ENCODE data around the gene PNPLA8.
A peak's percentile ranks its signal among the peaks of the same experiment; 100 is the strongest.

Gene PNPLA8

GRCh38 chr7:108455551-108455997, 70.4 kb downstream of the PNPLA8 start:
- Histone ChIP-seq H3K4me3 (ENCODE audit: low read length in 2 of 2) (peak overlapping the region; percentile 49 to 66), H3K9me3 (ENCODE audit: control insufficient read depth in 2 of 2, low read length in 2 of 2) (no peaks in the 10 kb centered on the region), H3K9ac (ENCODE audit: low read length in 2 of 2) (no peak overlapping the region), H3K36me3 (ENCODE audit: control insufficient read depth in 2 of 2, insufficient read depth in 2 of 2, low read length in 2 of 2) (no peaks in the 10 kb centered on the region), H3K27ac (ENCODE audit: low read length) (no peak overlapping the region), H3K4me1 (ENCODE audit: control insufficient read depth, insufficient read depth, low read length) (peaks cover 13% of the 10 kb centered on the region), H3K27me3 (ENCODE audit: control insufficient read depth in 1 of 2, insufficient read depth in 2 of 2, low read length in 2 of 2) (peaks cover 24 to 50% of the 10 kb centered on the region in 2 donors)

GRCh38 chr7:108454674-108455550, 71.0 kb downstream of the PNPLA8 start:
- peaks cover 13% of the 10 kb centered on the region for H3K4me1 ChIP-seq (ENCODE audit: control insufficient read depth, insufficient read depth, low read length)
- H3K36me3 ChIP-seq (ENCODE audit: control insufficient read depth in 2 of 2, insufficient read depth in 2 of 2, low read length in 2 of 2): no peaks in the 10 kb centered on the region
- no peak overlapping the region for H3K27ac ChIP-seq (ENCODE audit: low read length)
- H3K27me3 ChIP-seq (ENCODE audit: control insufficient read depth in 1 of 2, insufficient read depth in 2 of 2, low read length in 2 of 2): peaks cover 24 to 50% of the 10 kb centered on the region in 2 donors
- H3K4me3 ChIP-seq (ENCODE audit: low read length in 2 of 2): peak overlapping the region; percentile 49 to 66
- no peak overlapping the region for H3K9ac ChIP-seq (ENCODE audit: low read length in 2 of 2)
- H3K9me3 ChIP-seq (ENCODE audit: control insufficient read depth in 2 of 2, low read length in 2 of 2): no peaks in the 10 kb centered on the region

- Histone ChIP-seq H3K4me1 (ENCODE audit: control insufficient read depth, insufficient read depth, low read length) (peaks cover 13% of the 10 kb centered on the region), H3K9ac (ENCODE audit: low read length in 2 of 2) (no peak overlapping the region), H3K4me3 (ENCODE audit: low read length in 2 of 2) (peak overlapping the region; percentile 49 to 66), H3K36me3 (ENCODE audit: control insufficient read depth in 2 of 2, insufficient read depth in 2 of 2, low read length in 2 of 2) (no peaks in the 10 kb centered on the region), H3K27me3 (ENCODE audit: control insufficient read depth in 1 of 2, insufficient read depth in 2 of 2, low read length in 2 of 2) (peaks cover 24 to 50% of the 10 kb centered on the region in 2 donors), H3K27ac (ENCODE audit: low read length) (no peak overlapping the region), H3K9me3 (ENCODE audit: control insufficient read depth in 2 of 2, low read length in 2 of 2) (no peaks in the 10 kb centered on the region)
Measured at GRCh38 chr7:108454317-108454673, 71.6 kb downstream of the PNPLA8 start.

GRCh38 chr7:108453320-108453719, 72.6 kb downstream of the PNPLA8 start:
- Histone ChIP-seq H3K27ac (ENCODE audit: low read length) (no peak overlapping the region), H3K4me1 (ENCODE audit: control insufficient read depth, insufficient read depth, low read length) (peaks cover 13% of the 10 kb centered on the region), H3K27me3 (ENCODE audit: control insufficient read depth in 1 of 2, insufficient read depth in 2 of 2, low read length in 2 of 2) (peaks cover 20 to 47% of the 10 kb centered on the region in 2 donors), H3K9me3 (ENCODE audit: control insufficient read depth in 2 of 2, low read length in 2 of 2) (no peaks in the 10 kb centered on the region), H3K9ac (ENCODE audit: low read length in 2 of 2) (no peak overlapping the region), H3K4me3 (ENCODE audit: low read length in 2 of 2) (no peak overlapping the region), H3K36me3 (ENCODE audit: control insufficient read depth in 2 of 2, insufficient read depth in 2 of 2, low read length in 2 of 2) (no peaks in the 10 kb centered on the region)

GRCh38 chr7:108452707-108453106, 73.2 kb downstream of the PNPLA8 start:
- no peaks in the 10 kb centered on the region for H3K36me3 ChIP-seq (ENCODE audit: control insufficient read depth in 2 of 2, insufficient read depth in 2 of 2, low read length in 2 of 2)
- no peak overlapping the region for H3K9ac ChIP-seq (ENCODE audit: low read length in 2 of 2)
- H3K27me3 ChIP-seq (ENCODE audit: control insufficient read depth in 1 of 2, insufficient read depth in 2 of 2, low read length in 2 of 2): peaks cover 17 to 45% of the 10 kb centered on the region in 2 donors
- peaks cover 13% of the 10 kb centered on the region for H3K4me1 ChIP-seq (ENCODE audit: control insufficient read depth, insufficient read depth, low read length)
- no peaks in the 10 kb centered on the region for H3K9me3 ChIP-seq (ENCODE audit: control insufficient read depth in 2 of 2, low read length in 2 of 2)
- no peak overlapping the region for H3K4me3 ChIP-seq (ENCODE audit: low read length in 2 of 2)
- H3K27ac ChIP-seq (ENCODE audit: low read length): no peak overlapping the region

GRCh38 chr7:108451296-108451848, 74.6 kb downstream of the PNPLA8 start:
- Histone ChIP-seq H3K27ac (ENCODE audit: low read length) (no peak overlapping the region), H3K4me1 (ENCODE audit: control insufficient read depth, insufficient read depth, low read length) (peaks cover 13% of the 10 kb centered on the region), H3K4me3 (ENCODE audit: low read length in 2 of 2) (no peak overlapping the region), H3K36me3 (ENCODE audit: control insufficient read depth in 2 of 2, insufficient read depth in 2 of 2, low read length in 2 of 2) (no peaks in the 10 kb centered on the region), H3K27me3 (ENCODE audit: control insufficient read depth in 1 of 2, insufficient read depth in 2 of 2, low read length in 2 of 2) (peaks cover 10 to 34% of the 10 kb centered on the region in 2 donors), H3K9ac (ENCODE audit: low read length in 2 of 2) (no peak overlapping the region), H3K9me3 (ENCODE audit: control insufficient read depth in 2 of 2, low read length in 2 of 2) (no peaks in the 10 kb centered on the region)

GRCh38 chr7:108450160-108450559, 75.8 kb downstream of the PNPLA8 start:
- H3K9ac ChIP-seq (ENCODE audit: low read length in 2 of 2): no peak overlapping the region
- H3K27ac ChIP-seq (ENCODE audit: low read length): no peak overlapping the region
- no peak overlapping the region for H3K4me3 ChIP-seq (ENCODE audit: low read length in 2 of 2)
- no peaks in the 10 kb centered on the region for H3K9me3 ChIP-seq (ENCODE audit: control insufficient read depth in 2 of 2, low read length in 2 of 2)
- H3K27me3 ChIP-seq (ENCODE audit: control insufficient read depth in 1 of 2, insufficient read depth in 2 of 2, low read length in 2 of 2): peaks cover 8 to 25% of the 10 kb centered on the region in 2 donors
- peaks cover 3% of the 10 kb centered on the region for H3K4me1 ChIP-seq (ENCODE audit: control insufficient read depth, insufficient read depth, low read length)
- no peaks in the 10 kb centered on the region for H3K36me3 ChIP-seq (ENCODE audit: control insufficient read depth in 2 of 2, insufficient read depth in 2 of 2, low read length in 2 of 2)

GRCh38 chr7:108449521-108449920, 76.4 kb downstream of the PNPLA8 start:
- H3K9me3 ChIP-seq (ENCODE audit: control insufficient read depth in 2 of 2, low read length in 2 of 2): no peaks in the 10 kb centered on the region
- H3K36me3 ChIP-seq (ENCODE audit: control insufficient read depth in 2 of 2, insufficient read depth in 2 of 2, low read length in 2 of 2): no peaks in the 10 kb centered on the region
- peaks cover 7 to 18% of the 10 kb centered on the region in 2 donors for H3K27me3 ChIP-seq (ENCODE audit: control insufficient read depth in 1 of 2, insufficient read depth in 2 of 2, low read length in 2 of 2)
- H3K27ac ChIP-seq (ENCODE audit: low read length): no peak overlapping the region
- no peak overlapping the region for H3K9ac ChIP-seq (ENCODE audit: low read length in 2 of 2)
- no peaks in the 10 kb centered on the region for H3K4me1 ChIP-seq (ENCODE audit: control insufficient read depth, insufficient read depth, low read length)
- no peak overlapping the region for H3K4me3 ChIP-seq (ENCODE audit: low read length in 2 of 2)

GRCh38 chr7:108448584-108449505, 77.1 kb downstream of the PNPLA8 start:
- Histone ChIP-seq H3K27me3 (ENCODE audit: control insufficient read depth in 1 of 2, insufficient read depth in 2 of 2, low read length in 2 of 2) (peaks cover 3 to 11% of the 10 kb centered on the region in 2 donors), H3K4me1 (ENCODE audit: control insufficient read depth, insufficient read depth, low read length) (no peaks in the 10 kb centered on the region), H3K4me3 (ENCODE audit: low read length in 2 of 2) (no peak overlapping the region), H3K27ac (ENCODE audit: low read length) (no peak overlapping the region), H3K9ac (ENCODE audit: low read length in 2 of 2) (no peak overlapping the region), H3K9me3 (ENCODE audit: control insufficient read depth in 2 of 2, low read length in 2 of 2) (no peaks in the 10 kb centered on the region), H3K36me3 (ENCODE audit: control insufficient read depth in 2 of 2, insufficient read depth in 2 of 2, low read length in 2 of 2) (no peaks in the 10 kb centered on the region)

GRCh38 chr7:108442039-108442568, 83.8 kb downstream of the PNPLA8 start:
- Histone ChIP-seq H3K9me3 (ENCODE audit: control insufficient read depth in 2 of 2, low read length in 2 of 2) (no peaks in the 10 kb centered on the region), H3K27ac (ENCODE audit: low read length) (no peak overlapping the region), H3K36me3 (ENCODE audit: control insufficient read depth in 2 of 2, insufficient read depth in 2 of 2, low read length in 2 of 2) (no peaks in the 10 kb centered on the region), H3K27me3 (ENCODE audit: control insufficient read depth in 1 of 2, insufficient read depth in 2 of 2, low read length in 2 of 2) (no peaks in the 10 kb centered on the region), H3K9ac (ENCODE audit: low read length in 2 of 2) (no peak overlapping the region), H3K4me1 (ENCODE audit: control insufficient read depth, insufficient read depth, low read length) (no peaks in the 10 kb centered on the region), H3K4me3 (ENCODE audit: low read length in 2 of 2) (no peak overlapping the region)
